HEK293 (cell line): ENCODE measurements around the gene IFNLR1.
A peak's percentile ranks its signal among the peaks of the same experiment; 100 is the strongest.

Experiments
- CTCF ChIA-PET: fragments of 350-600 bp; formaldehyde crosslinking; extraction: SDS; loops from one replicate; lab custom pipeline; 2021; ENCODE audit warnings: antibody characterized with exemption; lab: Yijun Ruan, JAX
- POLR2A ChIA-PET: fragments of 300-600 bp; formaldehyde crosslinking; extraction: SDS; loops from one replicate; lab custom pipeline; 2020; ENCODE audit warnings: antibody characterized with exemption, inconsistent platforms; lab: Yijun Ruan, JAX
- H3K27ac ChIP-seq: fragments of 200-500 bp; sonication (Bioruptor generic); 2 replicates; pipeline ENCODE4 v1.5.1; 2014; ENCODE audit warnings: low read depth, low read length, control low read depth, inconsistent platforms; ENCODE audit errors: extremely low read depth
- H3K36me3 ChIP-seq, 2 experiments: fragments of 200-500 bp in 1 of 2; sonication (Bioruptor generic) in 1 of 2; 1 replicate in 1 of 2; 2 replicates in 1 of 2; pipeline ENCODE4 v1.5.1; 2014 to 2017; ENCODE audit warnings: inconsistent platforms in 2 of 2, low read length in 2 of 2; ENCODE audit not compliant: control insufficient read depth in 2 of 2, insufficient read depth in 1 of 2
- H3K4me1 ChIP-seq: fragments of 200-500 bp; sonication (Bioruptor generic); 2 replicates; pipeline ENCODE4 v1.5.1; 2014; ENCODE audit warnings: mild to moderate bottlenecking, low read length, inconsistent platforms; ENCODE audit not compliant: control insufficient read depth, insufficient read depth
- H3K4me3 ChIP-seq: 2 replicates; pipeline ENCODE4 v1.5.1; 2011; ENCODE audit warnings: low read depth, mild to moderate bottlenecking, control low read depth, low read length, moderate library complexity
- H3K9me3 ChIP-seq: fragments of 200-500 bp; sonication (Bioruptor generic); 2 replicates; pipeline ENCODE4 v1.5.1; 2014; ENCODE audit warnings: low read depth, low read length, inconsistent platforms; ENCODE audit not compliant: control insufficient read depth, insufficient read depth
- BCL11B ChIP-seq: fragments of 450-650 bp; formaldehyde crosslinking; IDR thresholded peaks from 2 replicates; pipeline ENCODE4 v1.5.1; 2016; ENCODE audit warnings: low read depth, missing biosample characterization, missing genetic modification characterization
- PATZ1 ChIP-seq: fragments of 450-650 bp; formaldehyde crosslinking; IDR thresholded peaks from 2 replicates; pipeline ENCODE4 v1.5.1; 2016; ENCODE audit warnings: missing biosample characterization, missing genetic modification characterization
- PRDM2 ChIP-seq: fragments of 450-650 bp; formaldehyde crosslinking; IDR thresholded peaks from 2 replicates; pipeline ENCODE4 v1.5.1; 2016; ENCODE audit warnings: missing biosample characterization, missing genetic modification characterization, borderline replicate concordance
- SCRT2 ChIP-seq: fragments of 450-650 bp; formaldehyde crosslinking; IDR thresholded peaks from 2 replicates; pipeline ENCODE4 v1.5.1; 2016; ENCODE audit warnings: missing biosample characterization, missing genetic modification characterization
- TRIM28 ChIP-seq: IDR thresholded peaks from 2 replicates; pipeline ENCODE4 v1.6.1; 2011; ENCODE audit warnings: low read length, control low read depth, borderline replicate concordance
- WT1 ChIP-seq: fragments of 450-650 bp; formaldehyde crosslinking; IDR thresholded peaks from 2 replicates; pipeline ENCODE4 v1.5.1; 2016; ENCODE audit warnings: missing biosample characterization, missing genetic modification characterization
- ZNF266 ChIP-seq: fragments of 450-650 bp; formaldehyde crosslinking; IDR thresholded peaks from 2 replicates; pipeline ENCODE4 v1.5.1; 2016; ENCODE audit warnings: missing biosample characterization, missing genetic modification characterization, low read depth
- ZNF274 ChIP-seq, 2 experiments: fragments of 200-500 bp in 1 of 2; fragments of 450-650 bp in 1 of 2; sonication (Bioruptor generic) in 1 of 2; formaldehyde crosslinking in 1 of 2; IDR thresholded peaks; 2 replicates each; pipeline versions ENCODE4 v1.5.1 to v1.6.1; 2014 to 2016; ENCODE audit warnings: borderline replicate concordance in 1 of 2, inconsistent platforms in 1 of 2, low read length in 1 of 2, missing biosample characterization in 1 of 2, missing genetic modification characterization in 1 of 2
- ZNF292 ChIP-seq: fragments of 450-650 bp; formaldehyde crosslinking; IDR thresholded peaks from 2 replicates; pipeline ENCODE4 v1.5.1; 2016; ENCODE audit warnings: low read depth, missing biosample characterization, missing genetic modification characterization, borderline replicate concordance
- ZNF549 ChIP-seq: fragments of 450-650 bp; IDR thresholded peaks from 2 replicates; pipeline ENCODE4 v1.5.1; 2018; ENCODE audit warnings: missing biosample characterization, missing genetic modification characterization, mild to moderate bottlenecking, inconsistent platforms, moderate library complexity
- ZNF600 ChIP-seq: fragments of 450-650 bp; formaldehyde crosslinking; IDR thresholded peaks from 2 replicates; pipeline ENCODE4 v1.5.1; 2016; ENCODE audit warnings: missing biosample characterization, missing genetic modification characterization
- TF ChIP-seq, protein P1 (sequence below): fragments of 450-650 bp; formaldehyde crosslinking; IDR thresholded peaks from 2 replicates; pipeline ENCODE4 v1.5.1; 2016; ENCODE audit warnings: missing biosample characterization, missing genetic modification characterization

IFNLR1 gene

GRCh38 chr1:24152631-24153494 lies 34.2 kb downstream of the IFNLR1 start:
- Histone ChIP-seq H3K36me3 (peaks cover 0 to 31% of the 10 kb centered on the region in 2 experiments; a peak in 1 of 3 replicates), H3K27ac (no peak overlapping the region), H3K4me1 (no peaks in the 10 kb centered on the region), H3K4me3 (no peak overlapping the region), H3K9me3 (no peaks in the 10 kb centered on the region)
- POLR2A ChIA-PET, result interaction anchor here (0.6 kb wide), 1 partner anchor 233 kb away, joined by 3 read pairs; no protein-coding TSS in a partner anchor
- CTCF ChIA-PET, result interaction anchor here (0.6 to 5.5 kb wide), 11 partner anchors 9 to 612 kb away, joined by 3 to 80 read pairs (median 5); no protein-coding TSS in a partner anchor
- TF ChIP-seq PATZ1, result no peak
- 0 out of 2 replicates have a peak, but pooled peaks have one; percentile 21 for TF ChIP-seq ZNF600 (tag by site-specific recombination)
- no peak for TF ChIP-seq ZNF292
- TF ChIP-seq WT1 (tag by site-specific recombination), result peak; percentile 38; the same call in 1 of the 2 replicates
- TF ChIP-seq ZNF549 (tag by site-specific recombination), result no peak
- no peak for TF ChIP-seq ZNF274 (IDR thresholded peaks at IDR 0.05; ENCODE audit: low read length)
- no peak for TF ChIP-seq ZNF274 (tag by site-specific recombination; IDR thresholded peaks at IDR 0.05; ENCODE audit: borderline replicate concordance)
- no peak for TF ChIP-seq TRIM28
- peak; percentile 65 for TF ChIP-seq SCRT2
- TF ChIP-seq, protein P1, sequence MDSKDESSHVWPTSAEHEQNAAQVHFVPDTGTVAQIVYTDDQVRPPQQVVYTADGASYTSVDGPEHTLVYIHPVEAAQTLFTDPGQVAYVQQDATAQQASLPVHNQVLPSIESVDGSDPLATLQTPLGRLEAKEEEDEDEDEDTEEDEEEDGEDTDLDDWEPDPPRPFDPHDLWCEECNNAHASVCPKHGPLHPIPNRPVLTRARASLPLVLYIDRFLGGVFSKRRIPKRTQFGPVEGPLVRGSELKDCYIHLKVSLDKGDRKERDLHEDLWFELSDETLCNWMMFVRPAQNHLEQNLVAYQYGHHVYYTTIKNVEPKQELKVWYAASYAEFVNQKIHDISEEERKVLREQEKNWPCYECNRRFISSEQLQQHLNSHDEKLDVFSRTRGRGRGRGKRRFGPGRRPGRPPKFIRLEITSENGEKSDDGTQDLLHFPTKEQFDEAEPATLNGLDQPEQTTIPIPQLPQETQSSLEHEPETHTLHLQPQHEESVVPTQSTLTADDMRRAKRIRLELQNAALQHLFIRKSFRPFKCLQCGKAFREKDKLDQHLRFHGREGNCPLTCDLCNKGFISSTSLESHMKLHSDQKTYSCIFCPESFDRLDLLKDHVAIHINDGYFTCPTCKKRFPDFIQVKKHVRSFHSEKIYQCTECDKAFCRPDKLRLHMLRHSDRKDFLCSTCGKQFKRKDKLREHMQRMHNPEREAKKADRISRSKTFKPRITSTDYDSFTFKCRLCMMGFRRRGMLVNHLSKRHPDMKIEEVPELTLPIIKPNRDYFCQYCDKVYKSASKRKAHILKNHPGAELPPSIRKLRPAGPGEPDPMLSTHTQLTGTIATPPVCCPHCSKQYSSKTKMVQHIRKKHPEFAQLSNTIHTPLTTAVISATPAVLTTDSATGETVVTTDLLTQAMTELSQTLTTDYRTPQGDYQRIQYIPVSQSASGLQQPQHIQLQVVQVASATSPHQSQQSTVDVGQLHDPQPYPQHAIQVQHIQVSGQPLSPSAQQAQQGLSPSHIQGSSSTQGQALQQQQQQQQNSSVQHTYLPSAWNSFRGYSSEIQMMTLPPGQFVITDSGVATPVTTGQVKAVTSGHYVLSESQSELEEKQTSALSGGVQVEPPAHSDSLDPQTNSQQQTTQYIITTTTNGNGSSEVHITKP (tag by site-specific recombination), result peak; percentile 46

DNA sequence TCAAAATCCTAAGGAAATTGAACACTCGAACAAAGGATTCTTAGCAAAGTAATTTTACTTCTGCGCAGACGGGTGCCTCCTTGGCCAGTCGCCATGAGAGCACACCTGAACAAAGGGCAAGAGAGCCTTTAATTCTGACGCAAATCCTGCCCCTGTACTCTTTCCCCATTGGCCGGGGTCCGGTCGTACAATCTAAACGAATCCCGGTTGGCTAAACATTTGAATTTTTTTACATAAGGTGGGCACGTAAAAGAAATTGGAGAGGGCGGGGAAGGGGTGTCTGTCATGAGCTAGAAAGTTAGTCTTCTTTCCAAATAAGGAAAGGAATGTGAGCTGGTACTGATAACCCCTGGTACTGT lies 35.9 kb downstream of the IFNLR1 start:
- Histone ChIP-seq H3K4me1 (no peaks in the 10 kb centered on the region), H3K9me3 (no peaks in the 10 kb centered on the region), H3K36me3 (peaks cover 0 to 14% of the 10 kb centered on the region in 2 experiments; a peak in 1 of 3 replicates), H3K27ac (no peak overlapping the region)
- ChIA-PET POLR2A (interaction anchor here (1.1 kb wide), 1 partner anchor 14 kb away, joined by 3 read pairs; no protein-coding TSS in a partner anchor), CTCF (interaction anchor here (0.6 to 5.5 kb wide), 16 partner anchors 16 to 253 kb away, joined by 3 to 80 read pairs (median 8); partner anchors contain the start of gene IFNLR1)
- no peak for TF ChIP-seq BCL11B
- TF ChIP-seq ZNF266 (tag by site-specific recombination), result no peak
- no peak for TF ChIP-seq PRDM2
- TF ChIP-seq, all 188 proteins: peak for 0
- no peak overlapping the region for H3K4me3 ChIP-seq
